GM12892 (cell line): ENCODE data around the gene KAT6B.

Source experiments
- DNase-seq: peaks from one replicate; pipeline ENCODE4 v3.0.0; 2011; ENCODE audit not compliant: insufficient read length
- FAIRE-seq: peaks from 2 replicates; lab custom pipeline; 2011; peaks lifted over from hg19 to GRCh38; lab: Jason Lieb, UNC
- POLR2A ChIP-seq: IDR thresholded peaks from 2 replicates; pipeline ENCODE4 v1.6.1; 2011; ENCODE audit warnings: low read depth, low read length, control low read depth
- POLR2AphosphoS5 ChIP-seq: IDR thresholded peaks from 2 replicates; pipeline ENCODE4 v1.6.1; 2011; ENCODE audit warnings: low read depth, low read length, control low read depth
- TAF1 ChIP-seq: IDR thresholded peaks from 2 replicates; pipeline ENCODE4 v1.6.1; 2011; ENCODE audit warnings: low read depth, mild to moderate bottlenecking, control low read depth, low read length, borderline replicate concordance

KAT6B gene

DNA sequence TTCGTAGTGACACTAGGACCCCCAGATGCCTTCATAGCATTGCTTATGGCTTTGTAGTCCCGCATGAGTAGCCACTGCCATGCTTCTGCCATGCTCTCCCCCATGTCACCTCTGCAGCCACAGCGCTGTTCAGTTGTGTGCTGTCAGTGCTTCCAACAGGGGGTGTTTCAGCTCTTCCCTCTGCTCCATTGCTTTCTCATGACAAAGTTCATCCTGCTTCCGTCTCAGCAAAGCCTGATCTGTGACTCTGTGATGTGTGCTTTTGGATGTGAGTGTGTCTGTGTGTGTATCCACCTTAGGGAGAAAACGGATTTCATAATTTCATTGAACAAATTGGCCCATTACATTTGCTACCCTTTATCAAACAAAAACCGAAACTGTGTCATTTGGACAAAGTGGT lies 150.2 kb downstream of the KAT6B start:
- TF ChIP-seq TAF1 (no peak), POLR2AphosphoS5 (no peak), POLR2A (no peak)
- DNase-seq (no peak), FAIRE-seq (peak; percentile 98)

DNA sequence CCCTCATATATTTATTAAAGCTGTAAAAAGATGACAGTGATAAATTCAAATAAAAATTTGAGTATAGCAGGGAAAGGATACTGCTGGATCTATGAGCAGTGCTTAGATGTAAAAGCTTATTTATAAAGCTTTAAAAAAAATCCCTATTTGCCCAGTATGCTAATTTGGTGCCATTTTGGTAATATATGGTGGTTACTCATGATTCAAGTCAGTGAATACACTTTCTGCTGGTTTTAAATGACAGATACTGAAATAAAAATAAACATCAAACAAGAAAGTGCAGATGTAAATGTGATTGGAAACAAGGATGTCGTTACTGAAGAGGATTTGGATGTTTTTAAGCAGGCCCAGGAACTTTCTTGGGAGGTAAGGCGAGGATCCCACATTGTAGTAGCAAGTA lies 150.7 kb downstream of the KAT6B start:
- DNase-seq = no peak
- peak; percentile 21 for FAIRE-seq
- no peak for TF ChIP-seq POLR2A

DNA sequence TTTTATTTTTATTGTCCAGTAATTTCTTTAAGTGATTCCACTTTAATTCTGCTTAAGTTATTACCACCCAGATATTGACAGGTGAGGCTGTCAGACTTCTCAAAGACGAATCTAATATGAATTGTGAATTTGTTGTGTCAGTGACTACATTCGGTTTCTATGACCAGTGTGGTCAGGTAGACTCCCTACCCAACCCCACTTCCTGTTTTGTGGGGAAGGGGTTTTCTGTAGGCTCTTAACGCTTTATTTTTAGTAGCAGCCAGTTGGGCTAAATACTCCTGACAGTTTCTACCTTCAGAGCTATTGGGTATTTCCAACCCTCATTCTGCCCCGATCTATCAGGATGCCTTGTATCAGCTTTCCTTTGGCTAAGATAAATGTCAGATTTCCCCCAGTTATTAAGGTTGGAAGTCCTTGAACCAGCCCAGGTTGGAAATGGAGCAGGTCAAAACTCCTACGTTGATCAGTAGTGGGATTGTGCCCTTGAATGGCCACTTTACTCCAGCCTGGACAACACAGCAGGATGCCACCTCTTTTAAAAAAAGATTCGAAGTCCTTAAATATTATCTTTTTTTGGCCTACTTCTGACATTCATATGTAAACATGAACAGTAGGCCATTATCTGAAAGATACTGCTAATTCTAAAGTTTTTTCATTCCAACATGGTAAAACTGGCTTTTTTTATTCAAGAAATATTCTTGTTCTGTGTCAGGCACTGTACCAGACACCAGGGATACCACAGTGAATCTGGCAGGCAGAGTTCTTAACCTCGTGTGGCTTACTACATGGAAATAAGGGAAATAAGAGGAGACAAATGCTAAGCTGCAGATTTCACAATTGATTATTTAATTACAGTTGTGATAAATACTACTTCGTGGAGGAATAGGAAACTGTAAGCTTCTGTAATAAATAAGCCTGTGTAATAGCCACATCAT lies 151.8 kb downstream of the KAT6B start:
- TF ChIP-seq POLR2A (0 out of 2 replicates have a peak, but pooled peaks have one; percentile 37), TAF1 (no peak), POLR2AphosphoS5 (0 out of 2 replicates have a peak, but pooled peaks have one; percentile 23)
- peak; percentile 97 for FAIRE-seq

DNA sequence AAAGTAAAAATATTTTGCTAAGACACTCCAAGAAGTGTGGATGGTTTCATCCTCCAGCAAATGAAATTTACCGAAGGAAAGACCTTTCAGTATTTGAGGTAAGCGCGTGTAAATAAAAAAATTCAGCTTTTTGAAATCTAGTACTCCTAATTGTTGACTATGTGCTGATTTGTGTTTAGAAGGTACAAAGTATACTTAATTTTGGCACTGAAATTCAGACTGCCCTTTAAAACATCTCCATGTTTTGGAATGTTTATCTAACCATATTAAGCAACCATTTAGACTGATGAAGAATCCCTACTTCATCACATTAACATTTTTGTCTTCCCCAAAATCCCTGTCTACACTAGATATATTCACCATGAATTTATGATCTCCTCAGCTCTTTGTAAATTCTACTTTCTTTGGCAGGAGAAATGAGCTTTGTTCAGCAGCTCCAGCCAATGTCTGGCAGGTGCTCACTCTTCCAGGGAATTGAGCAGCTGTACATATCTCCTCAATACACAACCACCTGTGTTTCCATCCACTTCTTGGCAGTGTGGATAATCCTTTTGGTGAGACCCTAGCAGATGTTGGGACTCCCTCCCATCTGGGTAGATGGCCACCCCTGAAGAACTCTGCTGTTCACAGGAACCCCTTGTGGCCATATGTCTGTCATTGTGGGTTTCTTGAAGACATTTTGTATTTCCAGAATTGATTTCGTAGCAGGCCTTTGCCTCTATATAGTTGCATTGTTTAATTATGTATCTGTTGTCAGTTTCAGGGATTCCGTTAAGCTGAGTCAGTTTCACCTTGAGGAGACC lies 155.6 kb downstream of the KAT6B start:
- no peak for TF ChIP-seq POLR2AphosphoS5
- no peak for TF ChIP-seq TAF1
- TF ChIP-seq POLR2A = no peak
- DNase-seq (no peak), FAIRE-seq (peak; percentile 74)

More for the DNA sequence above, 151.8 kb downstream of the KAT6B start:
- peak; percentile 31 for DNase-seq

DNA sequence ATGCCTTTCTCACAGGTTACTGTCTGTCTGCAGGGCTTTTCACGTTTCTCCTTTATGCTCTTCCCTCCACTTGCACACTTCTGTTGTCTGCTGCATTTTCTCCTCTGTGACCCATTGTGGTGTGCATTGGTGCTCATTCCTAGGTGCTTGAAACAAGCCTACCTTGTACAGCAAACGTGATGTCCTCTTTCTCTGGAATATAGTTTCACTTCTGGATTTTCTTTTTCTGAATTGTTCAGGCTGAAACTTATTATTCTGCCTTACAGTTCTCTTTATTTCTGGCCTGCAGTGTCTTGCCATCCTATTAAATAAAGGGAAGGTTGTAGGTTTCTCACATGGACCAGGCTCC lies 156.2 kb downstream of the KAT6B start:
- no peak for TF ChIP-seq POLR2AphosphoS5
- no peak for TF ChIP-seq POLR2A
- no peak for TF ChIP-seq TAF1
- DNase-seq = no peak
- FAIRE-seq = no peak

DNA sequence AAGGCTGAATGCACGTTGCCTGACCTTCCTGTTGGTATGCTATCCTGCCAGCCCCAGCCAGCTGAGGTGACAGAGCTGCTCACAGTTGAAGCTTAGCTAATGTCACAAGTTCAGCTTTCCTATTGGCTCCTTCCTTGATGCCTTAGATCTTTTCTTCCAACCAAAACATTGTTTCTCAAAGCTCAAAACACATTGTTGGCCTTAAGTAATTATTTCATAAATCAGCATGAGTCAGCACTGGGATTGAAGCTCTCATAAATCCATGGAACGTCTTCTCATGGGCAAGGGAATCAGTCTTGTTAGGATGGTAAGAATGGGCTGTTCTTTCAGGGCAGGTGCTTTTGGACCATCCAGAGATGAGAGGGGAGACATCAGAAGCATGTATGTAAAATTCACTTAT lies 157.0 kb downstream of the KAT6B start:
- no peak for DNase-seq
- TF ChIP-seq POLR2AphosphoS5 (no peak), POLR2A (no peak), TAF1 (no peak)
- FAIRE-seq = peak; percentile 38

DNA sequence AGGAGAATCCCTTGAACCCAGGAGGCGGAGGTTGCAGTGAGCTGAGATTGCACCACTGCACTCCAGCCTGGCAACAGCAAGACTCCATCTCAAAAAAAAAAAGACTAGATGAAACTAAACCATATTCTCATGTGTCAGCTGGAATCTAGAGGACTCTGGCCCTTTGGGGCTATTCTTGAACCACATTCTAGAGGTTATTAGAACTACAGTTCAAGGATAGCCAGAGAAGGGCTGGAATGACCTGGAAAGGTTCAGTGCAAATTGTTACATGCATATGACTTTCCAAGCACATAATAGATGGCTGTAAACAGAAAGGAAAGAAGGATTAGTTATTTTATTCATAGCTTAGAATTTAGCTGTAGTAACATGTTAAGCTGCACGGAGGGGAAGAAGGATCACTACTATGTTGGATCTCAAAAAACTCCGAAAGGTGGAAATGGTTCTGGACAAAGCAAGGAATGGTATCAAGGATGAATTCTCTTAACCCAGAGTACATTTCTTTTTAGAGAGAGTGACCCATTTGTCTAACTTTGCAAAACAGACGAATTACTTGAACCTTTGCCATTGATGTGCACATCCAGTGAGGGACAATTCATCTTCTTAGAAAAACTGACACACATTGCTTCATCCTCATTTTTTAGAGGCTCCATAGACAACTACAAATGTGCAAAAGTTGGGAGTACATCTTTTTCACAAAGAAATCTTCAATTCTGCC lies 161.1 kb downstream of the KAT6B start:
- no peak for DNase-seq
- TF ChIP-seq TAF1 (no peak), POLR2AphosphoS5 (no peak), POLR2A (no peak)
- no peak for FAIRE-seq

DNA sequence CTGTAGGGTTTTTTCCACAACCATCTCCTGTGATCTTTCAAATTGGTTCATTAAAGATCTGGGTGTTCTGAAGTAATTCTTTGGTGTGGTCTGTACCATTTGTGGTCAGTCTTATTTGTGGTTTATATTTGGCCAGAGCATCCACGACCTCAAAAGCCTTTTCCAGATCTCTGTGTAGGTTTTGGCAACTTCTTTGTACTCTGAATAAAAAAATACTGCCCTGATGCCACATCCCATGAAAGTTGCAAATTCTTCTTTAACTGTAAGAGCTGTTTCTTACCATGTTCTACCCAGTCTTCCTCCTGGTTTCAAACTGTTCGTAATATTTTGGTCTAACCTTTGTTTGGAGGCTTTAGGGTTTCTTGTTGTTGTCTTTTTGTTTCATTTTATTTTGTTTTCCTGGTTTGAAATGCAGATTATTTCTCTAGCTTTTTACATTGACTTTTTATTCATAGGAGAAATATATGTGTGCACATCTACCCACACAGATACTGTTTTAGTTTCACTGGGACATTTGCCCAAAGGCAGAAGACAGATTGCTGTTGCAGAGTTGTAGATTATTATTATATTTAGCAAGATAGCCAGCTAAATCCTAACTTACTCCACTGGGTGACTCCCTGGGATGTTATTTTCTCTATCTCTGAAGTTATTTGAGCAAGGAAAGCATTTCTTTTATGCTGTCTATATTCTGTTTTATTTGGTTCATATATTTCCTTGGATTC lies 161.8 kb downstream of the KAT6B start:
- no peak for FAIRE-seq
- DNase-seq = no peak
- TF ChIP-seq POLR2AphosphoS5 (no peak), TAF1 (no peak), POLR2A (no peak)

DNA sequence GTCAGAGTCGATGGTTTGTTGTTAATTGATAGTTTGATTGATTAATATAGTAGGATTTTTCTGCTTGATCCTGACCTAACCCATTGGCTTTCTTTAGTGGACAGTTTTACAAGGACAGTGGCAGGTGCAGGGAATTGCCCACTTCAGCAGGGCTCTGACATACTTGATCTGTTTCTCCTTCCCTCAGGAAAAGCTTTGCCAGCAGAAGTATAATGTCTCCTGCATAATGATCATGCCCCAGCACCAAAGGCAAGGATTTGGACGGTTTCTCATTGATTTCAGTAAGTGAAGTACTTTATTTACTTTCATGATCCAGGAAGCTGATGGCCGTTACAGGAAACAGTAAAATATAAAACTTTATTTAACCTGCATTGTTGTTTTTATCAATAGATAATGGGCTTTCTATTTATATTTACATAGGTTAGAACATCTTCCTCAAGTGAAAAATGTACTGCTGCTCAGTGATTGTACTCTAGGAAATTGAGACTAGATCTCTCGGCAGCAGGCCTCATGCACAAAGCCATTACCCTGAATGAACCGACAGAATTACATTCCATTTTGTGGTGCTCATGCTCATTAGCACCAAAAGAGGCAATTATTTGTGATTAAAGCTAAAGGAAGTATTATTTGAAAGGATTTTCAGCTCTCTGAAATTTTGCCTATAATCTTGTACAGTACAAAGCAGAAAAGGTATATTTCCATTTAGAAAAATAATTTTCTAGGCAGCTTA lies 162.6 kb downstream of the KAT6B start:
- TF ChIP-seq POLR2A (no peak), TAF1 (no peak), POLR2AphosphoS5 (no peak)
- FAIRE-seq (peak; percentile 73), DNase-seq (no peak)

DNA sequence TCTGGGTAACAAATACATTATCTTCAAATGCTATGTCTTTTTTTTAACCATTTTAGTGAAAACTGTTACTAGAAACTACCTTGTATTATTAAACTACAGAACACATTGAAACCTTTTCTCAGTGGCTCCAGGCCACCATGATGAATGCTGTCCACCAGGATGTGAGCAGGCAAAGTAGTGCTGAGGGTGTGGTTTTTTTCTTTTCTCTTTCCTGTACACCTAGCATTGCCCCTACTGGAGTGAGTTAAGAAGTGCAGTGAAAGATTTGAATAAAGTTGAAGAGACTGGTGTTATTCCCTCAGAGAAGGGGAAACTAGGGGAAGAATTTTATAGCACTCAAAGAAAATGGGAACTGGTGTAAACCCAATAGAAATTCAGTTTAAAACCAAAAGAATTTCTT lies 165.0 kb downstream of the KAT6B start:
- TF ChIP-seq TAF1 (no peak), POLR2A (no peak), POLR2AphosphoS5 (no peak)
- peak; percentile 58 for FAIRE-seq
- no peak for DNase-seq
